Measurements from ENCODE around the gene UBN1.
A peak's percentile ranks its signal among the peaks of the same experiment; 100 is the strongest.

Gene UBN1

DNA sequence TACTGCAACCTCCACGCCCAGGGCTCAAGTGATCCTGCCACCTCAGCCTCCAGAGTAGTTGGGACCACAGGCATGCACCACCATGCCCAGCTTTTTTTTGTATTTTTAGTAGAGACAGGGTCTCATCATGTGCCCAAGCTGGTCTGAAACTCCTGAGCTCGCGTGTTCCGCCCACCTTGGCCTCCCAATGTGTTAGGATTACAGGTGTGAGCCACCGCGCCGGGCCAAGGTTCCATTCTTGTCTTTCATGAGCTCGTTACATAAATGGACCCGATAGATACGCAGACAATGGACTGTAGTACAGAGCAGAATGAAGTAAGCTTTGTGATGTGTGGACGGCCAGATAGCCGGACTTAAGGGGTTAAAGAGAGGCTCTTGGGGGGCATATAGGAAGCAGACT, 19.3 kb downstream of the UBN1 start:
- no peak overlapping the region for H3K4me3 ChIP-seq (ENCODE audit: low read depth, low read length)
- TF ChIP-seq, protein P1, sequence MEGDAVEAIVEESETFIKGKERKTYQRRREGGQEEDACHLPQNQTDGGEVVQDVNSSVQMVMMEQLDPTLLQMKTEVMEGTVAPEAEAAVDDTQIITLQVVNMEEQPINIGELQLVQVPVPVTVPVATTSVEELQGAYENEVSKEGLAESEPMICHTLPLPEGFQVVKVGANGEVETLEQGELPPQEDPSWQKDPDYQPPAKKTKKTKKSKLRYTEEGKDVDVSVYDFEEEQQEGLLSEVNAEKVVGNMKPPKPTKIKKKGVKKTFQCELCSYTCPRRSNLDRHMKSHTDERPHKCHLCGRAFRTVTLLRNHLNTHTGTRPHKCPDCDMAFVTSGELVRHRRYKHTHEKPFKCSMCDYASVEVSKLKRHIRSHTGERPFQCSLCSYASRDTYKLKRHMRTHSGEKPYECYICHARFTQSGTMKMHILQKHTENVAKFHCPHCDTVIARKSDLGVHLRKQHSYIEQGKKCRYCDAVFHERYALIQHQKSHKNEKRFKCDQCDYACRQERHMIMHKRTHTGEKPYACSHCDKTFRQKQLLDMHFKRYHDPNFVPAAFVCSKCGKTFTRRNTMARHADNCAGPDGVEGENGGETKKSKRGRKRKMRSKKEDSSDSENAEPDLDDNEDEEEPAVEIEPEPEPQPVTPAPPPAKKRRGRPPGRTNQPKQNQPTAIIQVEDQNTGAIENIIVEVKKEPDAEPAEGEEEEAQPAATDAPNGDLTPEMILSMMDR (IDR thresholded peaks at IDR 0.05; ENCODE audit: control insufficient read depth, extremely low read depth, insufficient read depth) = no peak
- no peak for DNase-seq (ENCODE audit: low read depth)

DNA sequence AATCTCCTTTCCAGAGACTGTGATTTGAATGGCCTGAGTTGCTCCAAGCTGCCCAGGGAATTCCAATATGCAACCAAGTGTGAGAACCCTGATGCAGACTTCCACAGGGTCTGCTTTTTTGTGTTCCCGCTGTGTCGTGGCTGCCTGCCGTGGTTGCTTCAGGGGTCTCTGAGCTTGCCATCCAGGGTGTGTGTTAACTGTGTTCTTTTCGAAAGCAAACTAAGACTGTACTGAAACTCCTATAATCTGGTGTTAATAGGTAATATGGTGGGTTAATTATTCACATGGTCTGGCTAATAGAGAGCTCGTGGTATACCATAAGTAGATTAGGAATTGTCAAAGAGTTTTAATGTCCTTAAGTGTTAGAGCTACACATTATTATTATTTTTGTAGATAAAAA, 20.7 kb downstream of the UBN1 start:
- H3K4me3 ChIP-seq (ENCODE audit: low read depth, low read length) = no peak overlapping the region
- DNase-seq (ENCODE audit: low read depth) = no peak
- TF ChIP-seq, protein P1 (IDR thresholded peaks at IDR 0.05; ENCODE audit: control insufficient read depth, extremely low read depth, insufficient read depth) = no peak

DNA sequence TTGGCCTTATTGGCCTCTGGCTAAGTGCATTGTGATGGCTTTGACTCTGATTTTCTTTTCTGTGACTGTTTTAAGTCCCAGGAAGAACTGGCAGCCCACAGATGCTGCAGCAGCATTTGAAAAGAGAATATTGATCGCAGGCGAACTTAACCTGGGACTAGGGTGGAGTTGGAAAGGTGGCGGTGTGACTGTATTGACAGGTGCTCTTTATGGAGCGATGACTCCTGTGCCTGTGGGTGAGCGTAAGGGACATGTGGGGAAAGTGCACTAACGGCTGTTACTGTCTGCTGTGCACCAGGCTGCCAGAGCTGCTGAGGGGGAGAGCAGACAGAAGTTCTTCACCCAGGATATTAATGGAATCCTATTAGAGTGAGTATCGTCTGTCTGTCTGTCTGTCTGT, 21.3 kb downstream of the UBN1 start:
- no peak overlapping the region for H3K4me3 ChIP-seq (ENCODE audit: low read depth, low read length)
- no peak for DNase-seq (ENCODE audit: low read depth)
- TF ChIP-seq, protein P1 (IDR thresholded peaks at IDR 0.05; ENCODE audit: control insufficient read depth, extremely low read depth, insufficient read depth) = no peak

DNA sequence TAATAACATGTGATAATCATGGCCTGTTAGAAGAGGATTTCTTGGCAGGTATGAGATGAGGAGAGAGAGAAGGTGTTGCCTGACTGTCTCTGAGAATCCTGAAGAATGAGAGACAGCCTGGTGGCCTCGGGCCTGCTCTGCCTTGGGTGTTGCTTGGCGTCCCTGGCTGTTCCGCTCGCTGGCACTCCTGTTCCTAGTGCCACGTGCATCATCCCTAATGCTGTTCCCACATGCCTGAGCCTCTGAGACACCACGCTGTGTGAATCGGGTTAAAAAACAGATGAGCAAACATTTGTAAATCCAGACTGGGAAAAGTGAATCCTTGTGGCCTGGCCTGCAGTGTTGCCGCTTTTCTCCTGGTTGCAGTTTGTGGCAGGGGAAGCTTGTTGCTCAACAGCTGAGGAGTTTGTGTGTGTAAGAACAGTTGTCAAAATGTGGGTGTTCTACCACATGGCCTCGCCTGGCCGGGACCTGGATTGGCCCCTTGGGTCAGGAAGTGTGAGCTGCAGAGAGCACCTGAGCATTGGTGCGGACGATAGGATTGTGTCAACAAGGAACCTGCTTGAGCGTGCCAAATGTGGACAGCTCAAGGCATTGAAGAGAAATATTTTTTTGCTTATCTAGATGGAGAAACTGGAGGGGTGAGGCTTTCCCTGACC, 22.0 kb downstream of the UBN1 start:
- DNase-seq (ENCODE audit: low read depth) = peak; percentile 63
- H3K4me3 ChIP-seq (ENCODE audit: low read depth, low read length) = no peak overlapping the region
- TF ChIP-seq, protein P1 (IDR thresholded peaks at IDR 0.05; ENCODE audit: control insufficient read depth, extremely low read depth, insufficient read depth) = no peak

DNA sequence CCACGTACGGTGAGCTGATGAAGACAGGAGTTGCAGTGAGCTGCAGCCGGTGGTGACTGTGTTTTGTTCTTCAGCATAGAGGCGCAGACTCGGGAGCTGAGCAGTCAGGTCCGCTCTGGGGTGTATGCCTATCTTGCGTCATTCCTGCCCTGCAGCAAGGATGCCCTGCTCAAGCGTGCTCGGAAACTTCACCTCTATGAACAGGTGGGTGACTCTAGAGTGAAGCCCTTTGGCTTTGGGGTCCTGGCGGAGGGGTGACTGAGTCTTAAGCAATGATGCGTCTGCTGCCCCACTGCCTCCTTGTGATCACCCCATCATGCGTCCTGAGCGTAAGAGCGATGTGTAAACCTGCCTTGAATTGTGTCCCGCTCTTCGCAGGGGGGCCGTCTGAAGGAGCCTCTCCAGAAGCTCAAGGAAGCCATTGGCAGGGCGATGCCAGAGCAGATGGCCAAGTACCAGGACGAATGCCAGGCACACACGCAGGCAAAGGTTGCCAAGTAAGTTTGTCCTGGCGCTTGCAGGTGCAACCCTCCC, 22.9 kb downstream of the UBN1 start:
- H3K4me3 ChIP-seq (ENCODE audit: low read depth, low read length) = no peak overlapping the region
- TF ChIP-seq, protein P1 (IDR thresholded peaks at IDR 0.05; ENCODE audit: control insufficient read depth, extremely low read depth, insufficient read depth) = no peak
- DNase-seq (ENCODE audit: low read depth) = peak; percentile 67

DNA sequence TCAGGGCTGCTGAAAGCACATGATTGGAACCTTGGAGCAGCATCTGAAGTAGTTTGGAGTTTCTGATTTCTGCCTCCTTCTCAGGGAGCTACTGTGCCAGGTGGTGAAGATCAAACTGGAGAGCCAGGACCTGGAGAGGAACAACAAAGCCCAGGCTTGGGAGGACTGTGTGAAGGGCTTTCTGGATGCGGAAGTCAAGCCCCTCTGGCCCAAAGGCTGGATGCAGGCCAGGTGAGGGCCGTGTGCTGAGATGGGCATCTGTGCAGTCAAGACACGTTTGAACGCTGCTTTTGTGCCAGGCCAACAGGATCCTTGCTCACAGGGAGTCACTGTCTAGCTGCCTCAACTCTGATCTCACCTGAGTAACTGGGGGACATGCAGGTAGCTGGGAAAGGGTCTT, 23.8 kb downstream of the UBN1 start:
- TF ChIP-seq, protein P1 (IDR thresholded peaks at IDR 0.05; ENCODE audit: control insufficient read depth, extremely low read depth, insufficient read depth) = no peak
- no peak overlapping the region for H3K4me3 ChIP-seq (ENCODE audit: low read depth, low read length)
- no peak for DNase-seq (ENCODE audit: low read depth)

DNA sequence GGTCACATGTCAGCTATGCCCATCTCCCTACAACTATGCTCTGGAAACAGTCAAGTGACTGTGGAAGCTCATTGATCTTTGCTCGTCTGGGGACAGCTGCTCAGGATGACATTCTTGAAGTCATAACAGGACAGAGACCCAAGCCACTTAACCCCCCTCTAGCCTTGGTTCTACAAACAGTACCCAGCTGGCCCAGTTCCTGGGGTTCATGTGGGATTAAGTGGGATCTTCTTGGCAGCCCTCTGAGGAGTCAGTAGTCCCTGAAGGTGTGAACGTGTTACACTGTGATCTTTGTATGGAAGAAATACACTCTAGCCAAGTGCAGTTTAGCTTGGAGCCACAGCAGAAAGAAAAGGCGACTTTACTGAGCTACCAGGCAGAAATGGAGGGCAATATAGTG, 25.8 kb downstream of the UBN1 start:
- DNase-seq (ENCODE audit: low read depth) = no peak
- TF ChIP-seq, protein P1 (IDR thresholded peaks at IDR 0.05; ENCODE audit: control insufficient read depth, extremely low read depth, insufficient read depth) = no peak
- H3K4me3 ChIP-seq (ENCODE audit: low read depth, low read length) = no peak overlapping the region
